Tibial artery (tissue), 4 donors: ENCODE results near the gene HSPBAP1.

ENCODE experiments used
- DNase-seq, 2 donors: peaks; one replicate each; pipeline ENCODE4 v3.0.0-alpha.2; 2019
- H3K27ac ChIP-seq, 2 donors: fragments of 200-600 bp; sonication (generic) in 1 of 2; 1 replicate in 1 of 2; 2 replicates in 1 of 2; pipeline ENCODE4 v1.5.1; 2018 to 2019; ENCODE audit warnings: mild to moderate bottlenecking in 1 of 2
- H3K27me3 ChIP-seq, 2 donors: fragments of 200-600 bp; sonication (generic) in 1 of 2; one replicate each; pipeline versions ENCODE4 v1.5.1 to v1.6.0; 2016 to 2019
- H3K36me3 ChIP-seq, 3 donors: fragments of 200-600 bp; sonication (generic) in 2 of 3; one replicate each; pipeline ENCODE4 v1.5.1; 2016 to 2019; ENCODE audit warnings: mild to moderate bottlenecking in 2 of 3
- H3K4me1 ChIP-seq, 4 donors: fragments of 200-600 bp; sonication (generic) in 2 of 4; 1 replicate in 3 of 4; 2 replicates in 1 of 4; pipeline ENCODE4 v1.5.1; 2016 to 2019
- H3K4me3 ChIP-seq, 2 donors: fragments of 200-600 bp; sonication (generic) in 1 of 2; 1 replicate in 1 of 2; 2 replicates in 1 of 2; pipeline ENCODE4 v1.5.1; 2018 to 2019; ENCODE audit warnings: mild to moderate bottlenecking in 2 of 2
- H3K9me3 ChIP-seq, 3 donors: fragments of 200-600 bp; sonication (generic) in 1 of 3; one replicate each; pipeline ENCODE4 v1.5.1; 2016 to 2019
- intact Hi-C: fragments of 100-400 bp; cut with DNase I; formaldehyde crosslinking; loops from one replicate; pipeline ENCODE4 v1.15.0; 2023; ENCODE audit warnings: low total_unique reads
- TF ChIP-seq, protein P1 (sequence below), 2 experiments: fragments of 200-600 bp in 1 of 2; fragments of 450-650 bp in 1 of 2; IDR thresholded peaks; one replicate each; pipeline ENCODE4 v1.5.1; 2017 to 2019; ENCODE audit warnings: antibody characterized with exemption in 2 of 2, mild to moderate bottlenecking in 1 of 2, moderate library complexity in 1 of 2

The HSPBAP1 gene

DNA sequence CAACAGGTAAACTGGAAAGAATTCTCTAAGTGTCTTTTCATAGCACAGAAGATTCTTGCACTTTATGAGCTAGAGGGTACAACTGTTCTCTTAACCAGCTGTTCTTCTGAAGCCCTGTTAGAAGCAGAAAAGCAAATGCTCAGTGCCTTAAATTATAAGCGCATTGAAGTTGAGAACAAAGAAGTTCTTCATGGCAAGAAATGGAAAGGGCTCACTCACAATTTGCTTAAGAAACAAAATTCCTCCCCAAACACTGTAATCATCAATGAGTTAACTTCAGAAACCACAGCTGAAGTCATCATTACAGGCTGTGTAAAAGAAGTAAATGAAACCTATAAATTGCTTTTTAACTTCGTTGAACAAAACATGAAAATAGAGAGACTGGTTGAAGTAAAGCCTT, 93.4 kb downstream of the HSPBAP1 start:
- TF ChIP-seq, protein P1, sequence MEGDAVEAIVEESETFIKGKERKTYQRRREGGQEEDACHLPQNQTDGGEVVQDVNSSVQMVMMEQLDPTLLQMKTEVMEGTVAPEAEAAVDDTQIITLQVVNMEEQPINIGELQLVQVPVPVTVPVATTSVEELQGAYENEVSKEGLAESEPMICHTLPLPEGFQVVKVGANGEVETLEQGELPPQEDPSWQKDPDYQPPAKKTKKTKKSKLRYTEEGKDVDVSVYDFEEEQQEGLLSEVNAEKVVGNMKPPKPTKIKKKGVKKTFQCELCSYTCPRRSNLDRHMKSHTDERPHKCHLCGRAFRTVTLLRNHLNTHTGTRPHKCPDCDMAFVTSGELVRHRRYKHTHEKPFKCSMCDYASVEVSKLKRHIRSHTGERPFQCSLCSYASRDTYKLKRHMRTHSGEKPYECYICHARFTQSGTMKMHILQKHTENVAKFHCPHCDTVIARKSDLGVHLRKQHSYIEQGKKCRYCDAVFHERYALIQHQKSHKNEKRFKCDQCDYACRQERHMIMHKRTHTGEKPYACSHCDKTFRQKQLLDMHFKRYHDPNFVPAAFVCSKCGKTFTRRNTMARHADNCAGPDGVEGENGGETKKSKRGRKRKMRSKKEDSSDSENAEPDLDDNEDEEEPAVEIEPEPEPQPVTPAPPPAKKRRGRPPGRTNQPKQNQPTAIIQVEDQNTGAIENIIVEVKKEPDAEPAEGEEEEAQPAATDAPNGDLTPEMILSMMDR (IDR thresholded peaks at IDR 0.05) = no peak
- Histone ChIP-seq H3K9me3 (no peaks in the 10 kb centered on the region), H3K36me3 (peaks cover 34 to 88% (median 66%) of the 10 kb centered on the region in 3 donors), H3K27ac (no peak overlapping the region), H3K27me3 (no peaks in the 10 kb centered on the region), H3K4me3 (no peak overlapping the region), H3K4me1 (no peaks in the 10 kb centered on the region)
- intact Hi-C loops = no loop called here
- DNase-seq = no peak

DNA sequence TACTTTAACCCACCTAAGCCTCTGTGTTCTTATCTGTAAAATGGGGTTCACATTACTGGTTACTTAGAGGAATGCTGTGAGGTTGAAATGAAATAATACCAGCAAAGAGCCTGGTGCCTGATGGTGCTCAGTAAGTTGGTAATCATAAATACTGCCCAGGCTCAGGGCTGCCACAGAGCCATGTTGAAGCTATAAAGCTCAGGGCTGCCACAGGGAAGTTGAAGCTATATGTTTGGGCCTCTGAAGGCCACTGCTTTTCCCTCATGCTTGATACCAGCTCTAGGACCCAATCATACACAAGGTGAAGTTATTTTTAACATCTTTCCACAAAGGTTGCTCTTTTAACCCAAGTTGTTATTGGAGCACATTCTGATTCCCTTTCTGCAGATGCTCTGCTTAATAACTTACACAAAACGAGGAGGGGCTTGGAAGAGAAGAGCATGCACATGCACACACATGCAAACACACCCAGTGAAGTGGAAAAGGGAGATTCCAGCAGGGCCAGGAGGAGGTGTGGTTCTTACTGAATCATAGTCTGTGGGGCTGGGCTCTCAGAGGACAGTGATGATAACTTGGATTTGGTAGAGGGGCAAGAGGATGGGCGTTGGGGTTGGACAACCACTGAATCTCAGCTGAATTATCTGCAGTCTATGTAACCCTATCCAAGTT, 95.5 kb downstream of the HSPBAP1 start:
- TF ChIP-seq, protein P1 (IDR thresholded peaks at IDR 0.05) = no peak
- H3K27me3 ChIP-seq = no peaks in the 10 kb centered on the region
- no peak overlapping the region for H3K4me3 ChIP-seq
- intact Hi-C loops = no loop called here
- no peak for DNase-seq
- H3K9me3 ChIP-seq = no peaks in the 10 kb centered on the region
- no peaks in the 10 kb centered on the region for H3K4me1 ChIP-seq
- peaks cover 40 to 92% (median 72%) of the 10 kb centered on the region in 3 donors for H3K36me3 ChIP-seq
- no peak overlapping the region for H3K27ac ChIP-seq

DNA sequence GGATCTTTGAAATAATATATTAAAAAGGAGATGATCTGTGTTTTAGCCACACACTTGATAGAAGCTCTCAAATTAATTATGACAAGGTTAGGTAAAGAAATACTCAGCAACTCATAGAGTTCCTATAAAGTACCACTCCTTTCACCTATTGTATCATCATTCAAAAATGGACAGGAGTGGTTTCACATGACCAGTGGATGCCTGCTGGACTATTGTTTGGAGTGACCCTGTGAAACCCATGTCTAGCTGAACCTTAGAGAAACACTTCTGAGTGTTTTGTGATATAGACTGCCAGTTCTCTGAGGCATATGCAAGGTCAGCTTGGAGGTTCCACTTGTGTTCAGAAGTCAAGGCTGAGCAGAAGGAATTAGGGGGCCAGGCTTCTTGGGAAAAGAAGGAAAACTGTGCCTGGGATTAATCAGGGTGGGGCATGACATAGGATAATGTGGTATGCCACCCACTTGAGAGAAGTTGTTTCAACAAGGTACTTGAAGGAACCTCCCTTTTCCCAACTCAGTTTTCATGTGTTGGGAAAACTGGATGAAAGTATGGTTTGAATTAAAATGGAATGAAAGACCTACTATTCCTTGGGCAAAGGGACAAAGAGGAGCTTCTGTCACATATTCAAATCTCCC, 97.6 kb downstream of the HSPBAP1 start:
- DNase-seq = no peak
- intact Hi-C loops = no loop called here
- H3K36me3 ChIP-seq = peaks cover 49 to 91% (median 65%) of the 10 kb centered on the region in 3 donors
- H3K9me3 ChIP-seq = no peaks in the 10 kb centered on the region
- H3K27me3 ChIP-seq = no peaks in the 10 kb centered on the region
- no peaks in the 10 kb centered on the region for H3K4me1 ChIP-seq
- no peak overlapping the region for H3K4me3 ChIP-seq
- TF ChIP-seq, protein P1 (IDR thresholded peaks at IDR 0.05) = no peak
- no peak overlapping the region for H3K27ac ChIP-seq

DNA sequence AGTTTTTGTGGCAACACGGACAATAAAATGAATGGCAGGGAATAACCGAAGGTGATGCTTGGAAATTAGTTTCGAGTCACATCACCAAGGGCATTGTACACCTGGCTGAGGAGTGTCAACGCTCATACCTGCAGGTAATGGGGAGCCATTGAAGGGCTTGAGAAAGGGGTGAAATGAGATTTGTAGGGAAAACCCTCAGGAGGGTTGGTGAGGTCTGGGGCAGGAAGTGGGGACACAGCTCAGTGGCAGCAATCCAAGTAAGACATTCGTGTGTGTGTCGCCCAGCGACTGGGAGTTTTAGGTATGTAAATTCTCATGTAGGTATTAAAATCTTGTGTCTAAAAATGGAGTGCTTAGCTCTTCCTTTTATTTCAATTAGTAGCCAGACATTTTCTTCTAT, 98.7 kb downstream of the HSPBAP1 start:
- Histone ChIP-seq H3K4me1 (no peaks in the 10 kb centered on the region), H3K36me3 (peaks cover 42 to 80% (median 54%) of the 10 kb centered on the region in 3 donors), H3K4me3 (no peak overlapping the region), H3K27me3 (no peaks in the 10 kb centered on the region), H3K9me3 (no peaks in the 10 kb centered on the region), H3K27ac (no peak overlapping the region)
- TF ChIP-seq, protein P1 (IDR thresholded peaks at IDR 0.05) = no peak
- DNase-seq = no peak
- intact Hi-C loops = no loop called here

DNA sequence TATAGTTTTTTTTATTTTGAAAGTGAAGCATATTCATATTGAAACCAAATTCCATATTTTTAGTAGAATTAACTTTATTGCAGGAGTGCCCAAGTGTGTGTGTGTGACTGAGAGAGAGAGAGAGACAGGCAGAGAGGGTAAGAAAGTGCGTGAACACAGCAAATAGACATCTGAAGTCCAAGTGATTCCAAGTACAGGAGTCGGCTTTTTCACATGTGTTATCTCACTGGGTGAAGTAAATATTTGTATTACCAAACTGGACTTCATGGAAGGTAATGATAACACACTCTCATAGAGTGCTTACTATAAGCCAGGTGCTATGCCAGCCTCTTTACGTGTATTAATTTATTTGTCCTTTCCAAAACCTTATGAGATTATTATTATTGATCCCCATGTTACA, 101.0 kb downstream of the HSPBAP1 start:
- Histone ChIP-seq H3K4me3 (no peak overlapping the region), H3K36me3 (peaks cover 41 to 58% (median 51%) of the 10 kb centered on the region in 3 donors), H3K27me3 (no peaks in the 10 kb centered on the region), H3K9me3 (no peaks in the 10 kb centered on the region), H3K27ac (no peak overlapping the region), H3K4me1 (no peaks in the 10 kb centered on the region)
- intact Hi-C loops = no loop called here
- no peak for DNase-seq
- TF ChIP-seq, protein P1 (IDR thresholded peaks at IDR 0.05) = no peak
